Stimulated activated CD4-positive, alpha-beta T cell treated with anti-CD3 and anti-CD28 coated beads, TNF-alpha, amount 100 ng/mL, for 48 hours (primary cell): ENCODE data around the gene PLEKHA7.
"Not testable (repeated sequence)": the region's sequence is repeated elsewhere in the genome, so short reads cannot be mapped to it uniquely, and the experiment has no call there.

Experiments used
- DNase-seq, 3 donors: peaks; one replicate each; pipeline ENCODE4 v3.0.0-alpha.2; 2020; ENCODE audit warnings: low read depth in 3 of 3

PLEKHA7 gene

DNA sequence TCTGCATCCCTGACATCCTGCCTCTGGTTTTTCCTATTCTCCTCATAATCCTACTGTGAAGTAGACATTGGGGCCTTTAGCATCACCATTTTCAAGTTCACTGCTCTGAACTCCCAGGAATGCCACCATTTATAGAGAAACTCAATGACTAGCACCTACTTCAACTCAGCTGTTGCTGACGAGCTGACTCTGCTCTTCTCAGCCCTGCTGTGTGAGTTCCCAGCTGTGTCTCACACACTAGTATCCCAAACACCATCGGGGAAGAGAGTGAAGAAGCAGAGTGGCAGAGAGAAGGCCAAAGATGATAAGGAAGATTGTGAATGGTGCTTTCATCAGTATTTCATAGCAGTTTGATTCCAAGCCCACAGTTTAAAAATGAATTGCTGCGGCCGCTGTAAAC is 71.9 kb downstream of the PLEKHA7 start:
- DNase-seq: no peak

GRCh38 chr11:16941935-16942334 is 72.3 kb downstream of the PLEKHA7 start:
- no peak for DNase-seq

DNA sequence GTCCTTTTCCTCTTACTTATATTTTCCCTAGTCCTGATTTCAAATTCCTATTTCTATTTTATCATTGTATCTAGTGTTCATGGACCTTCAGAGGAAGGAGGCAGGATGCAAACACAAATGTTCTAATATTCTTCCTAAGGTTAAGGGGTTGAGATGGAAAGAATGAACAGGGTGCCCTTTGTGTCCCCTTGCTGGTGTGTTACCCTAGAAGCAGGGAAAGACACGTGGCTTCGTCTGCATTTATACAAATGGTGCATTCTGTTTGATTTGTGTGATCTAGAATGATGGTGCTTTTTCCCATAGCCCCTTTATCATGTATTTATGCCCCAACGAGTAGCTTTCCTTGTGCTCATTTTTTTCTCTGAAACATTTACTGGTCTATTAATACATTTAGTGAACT is 76.2 kb downstream of the PLEKHA7 start:
- no peak for DNase-seq

DNA sequence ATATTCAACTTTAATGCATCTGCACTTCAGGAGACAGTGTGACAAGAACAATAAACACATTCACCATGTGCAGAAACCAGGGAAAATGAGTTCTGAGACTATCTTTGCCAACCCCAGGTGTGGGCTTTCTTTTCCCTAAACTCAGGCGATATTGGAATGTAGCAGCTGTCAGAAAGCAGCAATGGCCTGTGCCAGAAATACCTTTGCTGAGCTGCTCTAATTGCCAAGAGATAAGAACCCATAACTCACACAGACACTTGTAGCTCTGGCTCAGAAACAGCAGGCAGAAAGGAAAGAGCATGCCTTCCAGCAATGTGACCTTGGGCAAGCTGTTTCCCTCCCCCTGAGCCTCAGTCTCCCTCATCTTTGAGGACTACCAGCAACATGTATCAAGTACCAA is 77.6 kb downstream of the PLEKHA7 start:
- DNase-seq: no peak

- DNase-seq: no peak
Measured at GRCh38 chr11:16935518-16936302, 78.5 kb downstream of the PLEKHA7 start.

DNA sequence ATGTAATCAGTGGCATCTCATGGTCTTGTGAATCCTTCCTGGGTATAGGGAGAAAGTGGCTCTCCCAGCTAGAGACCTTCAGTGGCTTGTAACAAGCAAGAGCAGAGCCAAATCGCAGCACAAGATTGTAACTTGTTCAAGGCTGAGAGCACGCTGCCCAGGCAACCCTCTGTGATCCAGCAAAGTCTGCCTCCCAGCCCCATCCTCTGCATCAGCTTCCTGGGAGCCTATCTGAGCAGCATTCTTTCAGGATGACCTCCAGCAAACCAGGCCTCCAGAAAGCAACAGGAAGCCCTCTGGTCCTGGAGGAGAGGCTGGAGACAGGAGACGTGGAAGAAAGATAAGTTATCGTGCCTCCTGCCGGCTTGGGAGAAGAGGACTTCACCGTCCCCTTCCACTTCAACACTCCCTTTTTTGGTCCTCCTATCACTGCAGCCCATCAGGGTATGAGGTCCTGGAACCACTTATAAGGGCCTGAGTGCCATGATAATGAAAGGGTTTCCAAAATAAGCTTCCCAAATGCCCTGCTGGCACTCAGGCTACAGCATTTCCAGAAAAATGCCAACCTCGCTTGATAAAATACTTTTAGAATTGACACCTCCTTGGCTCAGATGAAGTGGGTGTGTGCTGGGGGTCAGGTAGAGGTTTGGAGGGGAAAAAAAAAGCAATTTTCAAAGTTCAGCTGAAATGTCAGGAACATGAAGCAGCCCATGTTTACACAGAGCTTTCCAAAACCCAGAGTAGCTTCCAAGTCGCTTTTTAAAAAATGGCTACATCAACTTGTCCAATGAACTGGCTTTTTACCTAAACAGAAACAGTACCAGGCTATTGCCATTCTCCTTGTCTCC is 80.2 kb downstream of the PLEKHA7 start:
- no peak for DNase-seq

DNA sequence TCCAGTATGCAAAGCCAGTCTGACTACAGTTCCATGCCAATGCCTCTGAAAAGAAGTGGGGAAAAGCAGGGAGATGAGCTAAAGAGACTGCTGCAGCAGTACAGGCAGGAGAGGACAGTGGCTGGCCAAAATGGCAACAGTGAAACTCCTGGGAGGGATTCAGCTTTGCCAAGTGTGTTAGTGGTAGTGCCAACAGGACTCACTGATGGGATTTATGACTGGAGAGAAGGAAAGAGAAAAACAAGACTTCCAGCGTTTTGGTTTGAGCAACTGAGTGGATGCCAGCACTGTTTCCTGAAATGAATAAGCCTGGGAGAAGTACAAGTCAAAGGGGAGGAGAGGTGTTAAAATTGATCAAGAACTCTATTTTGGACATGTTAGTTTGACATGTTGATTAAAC is 80.9 kb downstream of the PLEKHA7 start:
- no peak for DNase-seq

- DNase-seq: no peak
Measured at GRCh38 chr11:16928044-16928443, 86.2 kb downstream of the PLEKHA7 start.

DNA sequence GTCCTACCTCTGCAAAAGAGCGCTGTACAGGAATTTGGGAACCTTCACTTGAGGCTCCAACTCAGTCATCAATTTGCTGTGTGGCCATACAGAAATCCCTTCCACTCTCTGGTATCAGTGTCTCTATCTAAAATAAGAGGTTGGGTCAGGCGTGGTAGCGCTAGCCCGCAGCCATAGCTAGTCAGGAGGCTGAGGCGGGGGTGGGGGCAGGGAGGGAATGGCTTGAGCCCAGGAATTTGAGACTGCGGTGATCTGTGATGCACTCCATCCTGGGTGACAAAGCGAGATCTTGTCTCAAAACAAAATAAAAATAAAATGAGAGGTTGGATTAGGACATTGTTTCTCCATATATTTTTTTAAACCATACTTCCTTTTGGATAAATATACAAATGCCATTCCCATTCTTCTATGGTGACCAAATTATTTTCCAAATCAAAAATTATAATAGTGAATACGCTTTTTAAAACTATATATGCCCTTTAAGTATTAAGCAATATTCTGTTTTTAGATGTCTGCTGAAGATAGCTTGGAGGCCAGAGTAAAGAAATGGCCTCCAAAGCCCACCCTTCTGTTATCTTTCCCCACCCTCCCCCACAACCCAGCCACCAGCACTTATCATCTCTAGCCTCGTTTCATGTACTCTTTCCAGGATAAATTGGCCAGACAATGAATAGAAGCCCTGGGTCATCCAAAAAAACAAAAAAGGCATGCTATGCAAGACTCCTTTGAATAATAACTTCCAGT is 87.2 kb downstream of the PLEKHA7 start:
- DNase-seq: no peak

GRCh38 chr11:16925561-16926065 is 88.6 kb downstream of the PLEKHA7 start:
- no peak for DNase-seq

- no peak for DNase-seq
Measured at GRCh38 chr11:16924826-16925560, 89.2 kb downstream of the PLEKHA7 start.

GRCh38 chr11:16924462-16924825 is 89.8 kb downstream of the PLEKHA7 start:
- DNase-seq: no peak

GRCh38 chr11:16923987-16924386 is 90.2 kb downstream of the PLEKHA7 start:
- no peak for DNase-seq

DNA sequence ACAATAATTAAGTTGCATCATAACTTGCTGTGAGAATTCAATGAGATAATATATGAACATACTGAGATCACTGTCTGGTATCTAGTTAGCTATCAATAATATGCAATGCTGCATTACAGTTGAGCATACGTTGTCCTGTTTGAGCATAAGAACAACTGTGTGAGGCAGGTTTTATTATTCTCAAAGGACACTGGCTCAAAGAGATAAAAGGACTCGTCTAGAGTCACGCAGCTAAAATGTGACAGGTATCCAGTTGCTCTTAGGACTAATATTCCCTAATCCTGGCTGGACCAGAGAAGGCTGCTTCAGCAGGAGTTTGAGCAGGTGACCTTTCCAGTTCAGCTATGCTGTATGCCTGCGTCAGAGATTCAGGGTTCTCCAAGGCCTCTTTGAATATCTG is 92.5 kb downstream of the PLEKHA7 start:
- no peak for DNase-seq

GRCh38 chr11:16921019-16921418 is 93.2 kb downstream of the PLEKHA7 start:
- DNase-seq: no peak

DNA sequence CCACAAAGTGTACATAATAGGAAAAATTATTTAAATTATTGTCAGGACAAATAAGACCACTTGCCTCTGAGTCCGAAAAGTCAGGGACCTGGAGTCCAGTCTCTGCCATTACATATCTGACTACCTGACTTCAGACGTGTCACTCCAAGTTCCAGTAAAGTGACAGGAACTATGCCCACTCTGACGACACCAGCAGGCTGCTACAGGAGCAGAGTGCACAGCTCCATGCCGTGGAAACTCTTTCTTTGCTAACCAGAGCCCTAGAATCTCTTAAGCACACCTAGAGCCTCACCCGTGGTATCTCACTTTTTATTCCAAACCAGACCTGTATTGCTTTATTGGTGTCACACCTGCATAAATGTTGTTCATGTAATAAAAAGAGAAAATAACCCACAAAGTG is 93.7 kb downstream of the PLEKHA7 start:
- DNase-seq: no peak

DNA sequence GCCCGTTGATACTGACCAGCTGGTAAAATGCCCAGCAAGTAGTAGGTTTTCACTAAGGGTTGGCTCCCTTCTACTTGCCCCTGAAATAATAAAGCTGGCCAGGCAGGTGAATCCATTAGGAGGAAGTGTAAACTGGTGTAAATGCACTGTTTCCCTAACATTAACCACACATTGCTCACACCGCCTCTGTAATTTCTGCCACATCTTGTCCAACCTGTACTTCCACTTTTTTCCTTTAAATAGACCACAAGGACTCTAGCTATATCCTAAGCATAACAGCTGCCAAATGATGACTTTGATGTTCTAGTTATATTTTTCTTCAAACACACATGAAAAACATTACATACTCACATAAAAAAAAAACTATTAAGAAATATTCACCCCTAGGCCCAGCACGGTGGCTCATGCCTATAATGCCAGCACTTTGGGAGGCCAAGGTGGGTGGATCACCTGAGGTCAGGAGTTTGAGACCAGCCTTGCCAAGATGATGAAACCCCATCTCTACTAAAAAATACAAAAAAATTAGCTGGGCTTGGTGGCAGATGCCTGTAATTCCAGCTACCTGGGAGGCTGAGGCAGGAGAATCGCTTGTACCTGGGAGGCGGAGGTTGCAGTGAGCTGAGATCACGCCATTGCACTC is 95.6 kb downstream of the PLEKHA7 start:
- DNase-seq: not testable (repeated sequence)

GRCh38 chr11:16917941-16918340 is 96.3 kb downstream of the PLEKHA7 start:
- DNase-seq: no peak

DNA sequence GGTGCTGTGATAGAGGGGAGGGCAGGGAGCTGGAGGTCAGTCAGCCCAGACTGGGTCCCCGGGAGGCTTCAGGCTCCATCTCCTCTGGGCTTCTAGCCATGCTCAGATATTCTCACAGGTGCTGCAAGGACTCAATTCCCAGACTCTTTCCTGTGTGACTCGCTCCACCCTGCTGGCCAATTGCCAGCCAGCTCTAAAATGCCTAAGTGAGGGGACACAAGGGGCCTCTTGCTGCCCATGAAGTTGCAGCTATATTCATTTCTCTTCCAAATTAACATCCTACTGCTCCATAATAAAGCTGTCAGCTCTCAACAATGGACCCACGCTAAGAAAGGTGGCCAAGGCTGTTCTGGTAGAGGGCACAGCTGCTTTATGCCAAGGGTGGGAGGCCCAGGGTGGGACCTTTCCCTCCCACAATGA is 101.5 kb downstream of the PLEKHA7 start:
- DNase-seq: no peak

- DNase-seq: no peak
Measured at GRCh38 chr11:16911658-16912057, 102.6 kb downstream of the PLEKHA7 start.

DNA sequence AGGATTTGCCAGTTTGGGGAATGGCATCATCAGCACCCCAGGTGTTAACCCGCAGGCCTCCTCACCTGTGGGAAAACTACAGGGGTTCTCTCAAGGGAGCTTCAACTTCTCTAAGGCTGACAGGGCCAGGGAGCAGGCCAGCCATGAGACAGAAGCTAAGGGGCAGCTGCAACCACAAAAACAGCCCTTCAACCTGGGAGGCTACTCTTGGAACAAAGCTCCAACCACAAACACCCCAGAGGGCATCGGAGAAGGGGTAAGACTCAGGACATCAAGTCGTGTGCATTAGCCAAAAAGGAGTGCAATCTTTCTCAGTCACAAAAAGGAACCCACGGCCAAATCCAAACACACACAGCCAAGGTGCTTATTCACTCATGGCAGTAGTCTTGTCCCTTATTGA is 103.0 kb downstream of the PLEKHA7 start:
- DNase-seq: no peak
